Spinal cord (tissue), 10 donors: ENCODE data around the gene RDM1. TPM values are rescaled to one million over a fixed set of nuclear protein-coding genes. Genes with fewer than 3 reads are reported as not detected.

Experiments
- DNase-seq, 6 donors: peaks; one replicate each; pipeline versions ENCODE4 v3.0.0 to v3.0.0-alpha.2; 2013 to 2015; ENCODE audit warnings: low spot score in 6 of 6, low read depth in 4 of 6
- H3K27ac ChIP-seq: one replicate; pipeline ENCODE4 v1.5.1; 2013; ENCODE audit warnings: low read depth, low read length, control low read depth
- H3K27me3 ChIP-seq: one replicate; pipeline ENCODE4 v1.6.1; 2013; ENCODE audit warnings: low read length; ENCODE audit not compliant: control insufficient read depth, insufficient read depth
- H3K36me3 ChIP-seq: one replicate; pipeline ENCODE4 v1.6.1; 2013; ENCODE audit warnings: low read length; ENCODE audit not compliant: control insufficient read depth, insufficient read depth
- H3K4me1 ChIP-seq: one replicate; pipeline ENCODE4 v1.6.1; 2013; ENCODE audit warnings: low read length; ENCODE audit not compliant: control insufficient read depth, insufficient read depth
- H3K4me3 ChIP-seq: one replicate; pipeline ENCODE4 v1.5.1; 2013; ENCODE audit warnings: low read depth, low read length, control low read depth
- H3K9me3 ChIP-seq: one replicate; pipeline ENCODE4 v1.6.1; 2013; ENCODE audit warnings: low read length; ENCODE audit not compliant: control insufficient read depth, insufficient read depth
- WGBS: methylation state at CpG from one replicate; pipeline ENCODE4 v1.1.5; 2013; ENCODE audit warnings: missing lambda C conversion rate; ENCODE audit not compliant: insufficient coverage; 5-methylcytosine and 5-hydroxymethylcytosine counted together
- polyA plus RNA-seq, 2 donors: library from polyadenylated mRNA; unstranded; fragments of 120-200 nt; gene quantifications; one replicate each; pipeline ENCODE4 v1.2.1, GENCODE V29; 2013; ENCODE audit not compliant: insufficient read length in 2 of 2
- small RNA-seq: library from RNA; depleted of rRNA; stranded (forward); fragments of <200 nt; gene quantifications from one replicate; pipeline ENCODE3, GENCODE V24; 2014; ENCODE audit warnings: low replicate concordance
- total RNA-seq, 2 donors: library from RNA; depleted of rRNA in 1 of 2; stranded (reverse); fragments of 120-200 nt in 1 of 2; fragments of >200 nt in 1 of 2; gene quantifications; one replicate each; pipeline versions ENCODE4 v1.2.3 to v1.2.4, GENCODE V29; 2013 to 2014
- donor health status: healthy.

RDM1 gene
- total and polyA plus RNA-seq, 4 donors, result 1.4 to 2.5 (median 1.9) TPM

- Histone ChIP-seq H3K9me3 (no peaks in the 10 kb centered on the region), H3K4me1 (no peaks in the 10 kb centered on the region), H3K27me3 (no peaks in the 10 kb centered on the region), H3K27ac (no peak overlapping the region), H3K36me3 (no peaks in the 10 kb centered on the region), H3K4me3 (no peak overlapping the region)
- DNase-seq, result no peak
- 70% methylated on average over 3 of the region's 3 CpGs for WGBS
Measured at GRCh38 chr17:35876534-35876933, 54.0 kb downstream of the RDM1 start.

DNA sequence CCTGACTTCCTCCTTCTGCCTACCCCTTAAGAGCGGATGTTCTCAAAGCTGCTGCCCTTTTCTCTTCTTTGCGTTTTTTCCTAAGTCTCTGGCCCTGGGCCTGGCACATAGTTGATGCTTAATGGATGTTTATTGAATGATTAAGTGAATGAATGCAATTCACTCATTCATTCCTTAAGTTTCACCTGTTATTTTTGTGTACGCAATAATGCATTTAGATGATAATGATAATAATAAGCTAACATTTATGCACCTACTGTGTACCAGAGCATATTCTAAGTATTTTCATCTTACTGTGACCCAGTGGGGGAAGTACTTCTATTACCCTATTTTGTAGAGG is 54.8 kb downstream of the RDM1 start:
- Histone ChIP-seq H3K27ac (no peak overlapping the region), H3K4me1 (no peaks in the 10 kb centered on the region), H3K27me3 (no peaks in the 10 kb centered on the region), H3K9me3 (no peaks in the 10 kb centered on the region), H3K4me3 (no peak overlapping the region), H3K36me3 (no peaks in the 10 kb centered on the region)
- no peak for DNase-seq
- WGBS, result no CpG with 5 or more reads among the region's 3 CpGs

DNA sequence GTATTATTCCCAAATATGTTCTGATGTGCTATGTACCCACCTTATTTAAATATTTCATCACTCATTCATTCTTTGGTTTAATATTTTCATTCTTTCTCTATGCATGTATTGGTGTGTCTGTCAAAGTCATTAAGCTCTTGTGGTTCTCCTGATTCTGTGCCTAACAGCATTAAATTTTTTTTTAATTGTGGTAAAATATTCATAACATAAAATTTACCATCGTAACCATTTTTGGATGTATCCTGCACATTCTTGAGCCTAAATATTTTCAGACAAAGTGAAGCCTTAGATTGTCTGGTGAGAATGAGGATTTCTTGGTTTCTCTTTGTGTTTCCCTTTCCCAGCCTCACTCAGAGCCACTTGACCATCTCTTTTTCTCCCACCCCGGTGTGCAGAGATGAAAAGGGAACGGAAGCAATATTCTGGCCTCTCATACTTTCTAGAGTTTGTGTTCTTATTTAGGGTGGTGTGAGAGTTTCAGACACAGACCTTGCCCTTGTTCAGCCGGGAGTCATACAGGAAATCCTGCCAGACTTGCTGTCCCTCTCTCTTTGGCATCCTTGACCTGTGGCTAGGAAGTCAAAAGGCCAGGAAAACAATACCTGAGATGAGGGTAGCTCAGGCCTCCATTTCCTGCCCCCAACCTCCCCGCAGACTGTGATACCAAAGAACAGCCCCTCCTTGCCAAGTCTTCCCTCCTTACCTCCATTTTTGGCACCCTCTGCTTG is 55.3 kb downstream of the RDM1 start:
- no peak for DNase-seq
- WGBS, result 53% methylated on average over 1 of the region's 5 CpGs
- Histone ChIP-seq H3K4me1 (no peaks in the 10 kb centered on the region), H3K36me3 (no peaks in the 10 kb centered on the region), H3K9me3 (no peaks in the 10 kb centered on the region), H3K27ac (no peak overlapping the region), H3K27me3 (no peaks in the 10 kb centered on the region), H3K4me3 (no peak overlapping the region)

- H3K4me3 ChIP-seq, result no peak overlapping the region
- H3K4me1 ChIP-seq, result no peaks in the 10 kb centered on the region
- H3K36me3 ChIP-seq, result no peaks in the 10 kb centered on the region
- H3K27me3 ChIP-seq, result no peaks in the 10 kb centered on the region
- no peak for DNase-seq
- H3K27ac ChIP-seq, result no peak overlapping the region
- WGBS, result 100% methylated on average over 10 of the region's 12 CpGs
- no peaks in the 10 kb centered on the region for H3K9me3 ChIP-seq
Measured at GRCh38 chr17:35872196-35872980, 58.2 kb downstream of the RDM1 start.

GRCh38 chr17:35870906-35871819 is 59.4 kb downstream of the RDM1 start:
- Histone ChIP-seq H3K9me3 (no peaks in the 10 kb centered on the region), H3K4me1 (no peaks in the 10 kb centered on the region), H3K36me3 (no peaks in the 10 kb centered on the region), H3K27ac (no peak overlapping the region), H3K27me3 (no peaks in the 10 kb centered on the region), H3K4me3 (no peak overlapping the region)
- no peak for DNase-seq
- WGBS, result 80% methylated on average over 6 of the region's 8 CpGs

DNA sequence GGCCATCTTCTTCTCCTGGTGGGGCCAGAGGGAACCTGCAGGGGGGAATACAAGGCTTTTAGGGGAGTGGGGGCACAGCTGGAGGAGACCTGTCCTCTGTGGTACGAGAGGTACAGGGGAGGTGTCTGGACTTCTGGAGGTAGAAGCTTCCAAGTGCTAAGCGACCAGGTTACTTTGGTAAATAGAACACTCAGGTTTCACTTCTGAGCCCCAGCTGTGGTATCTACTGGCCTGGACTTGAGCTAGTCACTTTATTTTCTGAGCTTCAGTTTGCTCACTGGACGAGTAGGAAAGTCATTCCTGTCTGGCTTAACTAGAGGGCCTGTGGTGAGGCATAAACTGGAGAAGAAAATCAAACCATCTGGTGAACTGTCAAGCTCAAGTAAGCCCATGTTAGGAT is 61.8 kb downstream of the RDM1 start, which contains the start of gene HEATR9:
HEATR9 (minus strand) TSS at position 155 of the 400 bp plus-strand sequence; CDS start at position 6, 149 bp downstream.
- Histone ChIP-seq H3K4me1 (no peaks in the 10 kb centered on the region), H3K36me3 (peaks cover 8% of the 10 kb centered on the region), H3K4me3 (no peak within 1 kb of the TSS), H3K27me3 (no peaks in the 10 kb centered on the region), H3K27ac (no peak within 1 kb of the TSS), H3K9me3 (no peaks in the 10 kb centered on the region)
- no peak for DNase-seq
- 90% methylated on average over 3 of the region's 3 CpGs for WGBS

Small RNAs within 50 kb of the gene (small RNA-seq; reads per million reads assigned to genes)
- gene RF00100, result 5,798 reads per million, percentile 100 among the genes with 10 or more reads in this experiment

Other genes starting within 250 kb of the RDM1 start
- 10 to 100 TPM in 1 of 2 donors, 1 to 10 TPM in 1; 8.2 to 11.0 TPM for gene RASL10B, start 199.1 kb downstream of the RDM1 start, total RNA-seq
- 10 to 100 TPM; 45.4 to 49.2 TPM for gene RASL10B, start 199.1 kb downstream of the RDM1 start, polyA plus RNA-seq
- 1 to 10 TPM in 1 of 2 donors, under 1 TPM in 1; 0.69 to 3.4 TPM for gene GAS2L2, start 177.5 kb downstream of the RDM1 start, total RNA-seq
- 1 to 10 TPM; 3.0 to 3.6 TPM for gene GAS2L2, start 177.5 kb downstream of the RDM1 start, polyA plus RNA-seq
- not detected for gene C17orf50, start 169.9 kb downstream of the RDM1 start, total RNA-seq
- gene C17orf50, start 169.9 kb downstream of the RDM1 start, polyA plus RNA-seq, result 1 to 10 TPM in 1 of 2 donors, under 1 TPM in 1; 0.68 to 1.6 TPM
- gene MMP28, start 135.1 kb downstream of the RDM1 start, total RNA-seq, result 10 to 100 TPM; 12.8 to 18.5 TPM
- gene MMP28, start 135.1 kb downstream of the RDM1 start, polyA plus RNA-seq, result 10 to 100 TPM; 34.9 to 39.8 TPM
- gene TAF15, start 121.3 kb downstream of the RDM1 start, total RNA-seq, result 10 to 100 TPM; 54.2 to 95.9 TPM
- 100 to 1,000 TPM; 203 to 217 TPM for gene TAF15, start 121.3 kb downstream of the RDM1 start, polyA plus RNA-seq
- gene HEATR9, start 61.9 kb downstream of the RDM1 start, total RNA-seq, result not detected
- gene HEATR9, start 61.9 kb downstream of the RDM1 start, polyA plus RNA-seq, result under 1 TPM in 1 of 2 donors, not detected in 1; 0.44 TPM
- under 1 TPM; 0.59 to 0.83 TPM for gene CCL5, start 50.4 kb downstream of the RDM1 start, total RNA-seq
- under 1 TPM; 0.60 to 0.96 TPM for gene CCL5, start 50.4 kb downstream of the RDM1 start, polyA plus RNA-seq
- not detected for gene LYZL6, start 12.9 kb upstream of the RDM1 start, total RNA-seq
- gene LYZL6, start 12.9 kb upstream of the RDM1 start, polyA plus RNA-seq, result not detected
- gene CCL16, start 50.7 kb upstream of the RDM1 start, total RNA-seq, result under 1 TPM; 0.20 to 0.28 TPM
- gene CCL16, start 50.7 kb upstream of the RDM1 start, polyA plus RNA-seq, result under 1 TPM in 1 of 2 donors, not detected in 1; 0.30 TPM
- 10 to 100 TPM in 1 of 2 donors, 1 to 10 TPM in 1; 1.7 to 42.0 TPM for gene CCL14, start 56.0 kb upstream of the RDM1 start, total RNA-seq
- gene CCL14, start 56.0 kb upstream of the RDM1 start, polyA plus RNA-seq, result 1 to 10 TPM; 4.1 to 8.9 TPM
- gene CCL15, start 70.8 kb upstream of the RDM1 start, total RNA-seq, result not detected
- gene CCL15, start 70.8 kb upstream of the RDM1 start, polyA plus RNA-seq, result under 1 TPM in 1 of 2 donors, not detected in 1; 0.23 TPM
- gene CCL23, start 87.2 kb upstream of the RDM1 start, total RNA-seq, result under 1 TPM in 1 of 2 donors, not detected in 1; 0.28 TPM
- gene CCL23, start 87.2 kb upstream of the RDM1 start, polyA plus RNA-seq, result not detected
- not detected for gene CCL18, start 133.5 kb upstream of the RDM1 start, total RNA-seq
- not detected for gene CCL18, start 133.5 kb upstream of the RDM1 start, polyA plus RNA-seq
- gene CCL3, start 159.4 kb upstream of the RDM1 start, total RNA-seq, result 10 to 100 TPM in 1 of 2 donors, 1 to 10 TPM in 1; 6.0 to 21.8 TPM
- gene CCL3, start 159.4 kb upstream of the RDM1 start, polyA plus RNA-seq, result 10 to 100 TPM in 1 of 2 donors, 1 to 10 TPM in 1; 5.8 to 16.0 TPM
- gene CCL4, start 173.1 kb upstream of the RDM1 start, total RNA-seq, result 10 to 100 TPM in 1 of 2 donors, 1 to 10 TPM in 1; 4.8 to 10.2 TPM
- 1 to 10 TPM; 2.7 to 8.4 TPM for gene CCL4, start 173.1 kb upstream of the RDM1 start, polyA plus RNA-seq
- 1 to 10 TPM; 1.2 to 4.0 TPM for gene TBC1D3B, start 245.9 kb upstream of the RDM1 start, total RNA-seq
- 10 to 100 TPM; 14.2 to 32.5 TPM for gene TBC1D3B, start 245.9 kb upstream of the RDM1 start, polyA plus RNA-seq